A673 (cell line): ENCODE measurements around the gene HSD11B1L. TPM values are rescaled to one million over a fixed set of nuclear protein-coding genes. Genes with fewer than 3 reads are reported as not detected.
"Not testable (repeated sequence)": the region's sequence is repeated elsewhere in the genome, so short reads cannot be mapped to it uniquely, and the experiment has no call there.

Source experiments
- BruUV-seq: library from RNA; stranded (reverse); fragments of 400-500 nt; replicated peaks from 2 replicates; lab custom pipeline; 2021; lab: Mats Ljungman, UMichigan
- CTCF ChIA-PET: fragments of 300-600 bp; sonication (Branson Sonifier 250); formaldehyde crosslinking; loops from one replicate; lab custom pipeline; 2022; ENCODE audit warnings: antibody characterized with exemption; lab: Charles Lee
- POLR2A ChIA-PET: fragments of 300-600 bp; sonication (Branson Sonifier 250); formaldehyde crosslinking; loops from one replicate; lab custom pipeline; 2022; ENCODE audit warnings: antibody characterized with exemption; ENCODE audit not compliant: low non-redundant PET; lab: Charles Lee
- DNase-seq: peaks from one replicate; pipeline ENCODE4 v3.0.0-alpha.2; 2015; ENCODE audit warnings: low spot score
- H3K27ac ChIP-seq: fragments of 200-600 bp; sonication (generic); 2 replicates; pipeline ENCODE4 v1.5.1; 2016; ENCODE audit warnings: mixed run types, low read depth, mild to moderate bottlenecking, mixed read lengths, antibody characterized with exemption, low read length; ENCODE audit not compliant: poor library complexity, severe bottlenecking
- H3K27me3 ChIP-seq: fragments of 200-600 bp; sonication (generic); replicated peaks from 2 replicates; pipeline ENCODE4 v1.6.1; 2017; ENCODE audit warnings: mixed run types, low read depth, mild to moderate bottlenecking, mixed read lengths, antibody characterized with exemption, low read length; ENCODE audit not compliant: insufficient read depth, poor library complexity
- H3K36me3 ChIP-seq: fragments of 200-600 bp; sonication (generic); 2 replicates; pipeline ENCODE4 v1.6.1; 2016; ENCODE audit warnings: mixed run types, mild to moderate bottlenecking, mixed read lengths, antibody characterized with exemption, low read length; ENCODE audit not compliant: insufficient read depth, poor library complexity, severe bottlenecking
- H3K4me1 ChIP-seq: fragments of 200-600 bp; sonication (generic); 2 replicates; pipeline ENCODE4 v1.6.1; 2017; ENCODE audit warnings: mixed run types, mild to moderate bottlenecking, mixed read lengths, antibody characterized with exemption, low read length; ENCODE audit not compliant: insufficient read depth, poor library complexity, severe bottlenecking
- H3K4me3 ChIP-seq: fragments of 200-600 bp; sonication (generic); 2 replicates; pipeline ENCODE4 v1.5.1; 2016; ENCODE audit warnings: low read depth, mixed run types, mild to moderate bottlenecking, mixed read lengths, low read length; ENCODE audit not compliant: poor library complexity, severe bottlenecking
- H3K9me3 ChIP-seq: fragments of 200-600 bp; sonication (generic); 2 replicates; pipeline ENCODE4 v1.6.1; 2016; ENCODE audit warnings: mixed run types, low read depth, mild to moderate bottlenecking, mixed read lengths, antibody characterized with exemption, low read length; ENCODE audit not compliant: poor library complexity, severe bottlenecking
- EZH2 ChIP-seq: fragments of 200-600 bp; sonication (generic); IDR thresholded peaks from 2 replicates; pipeline ENCODE4 v1.6.1; 2017; ENCODE audit warnings: borderline replicate concordance, low read depth, mild to moderate bottlenecking, mixed read lengths, antibody characterized with exemption, low read length; ENCODE audit not compliant: poor library complexity, severe bottlenecking
- intact Hi-C: fragments of 100-400 bp; cut with micrococcal nuclease; formaldehyde crosslinking; loops from one replicate; pipeline ENCODE4 v1.10.0; 2022; ENCODE audit not compliant: unreplicated experiment
- total RNA-seq: library from RNA; stranded (reverse); gene quantifications from 2 replicates; pipeline ENCODE4 v1.2.3, GENCODE V29; 2021
- TF ChIP-seq, protein P1 (sequence below): fragments of 300-800, 200-600 bp; sonication (generic); conservative IDR thresholded peaks from 2 replicates; pipeline ENCODE4 v1.5.1; 2017; ENCODE audit warnings: low read depth, mild to moderate bottlenecking, antibody characterized with exemption, low read length, moderate library complexity, mixed read lengths

Gene HSD11B1L
- total RNA-seq, 1 experiment from 2014 or later: 5.7 TPM

DNA sequence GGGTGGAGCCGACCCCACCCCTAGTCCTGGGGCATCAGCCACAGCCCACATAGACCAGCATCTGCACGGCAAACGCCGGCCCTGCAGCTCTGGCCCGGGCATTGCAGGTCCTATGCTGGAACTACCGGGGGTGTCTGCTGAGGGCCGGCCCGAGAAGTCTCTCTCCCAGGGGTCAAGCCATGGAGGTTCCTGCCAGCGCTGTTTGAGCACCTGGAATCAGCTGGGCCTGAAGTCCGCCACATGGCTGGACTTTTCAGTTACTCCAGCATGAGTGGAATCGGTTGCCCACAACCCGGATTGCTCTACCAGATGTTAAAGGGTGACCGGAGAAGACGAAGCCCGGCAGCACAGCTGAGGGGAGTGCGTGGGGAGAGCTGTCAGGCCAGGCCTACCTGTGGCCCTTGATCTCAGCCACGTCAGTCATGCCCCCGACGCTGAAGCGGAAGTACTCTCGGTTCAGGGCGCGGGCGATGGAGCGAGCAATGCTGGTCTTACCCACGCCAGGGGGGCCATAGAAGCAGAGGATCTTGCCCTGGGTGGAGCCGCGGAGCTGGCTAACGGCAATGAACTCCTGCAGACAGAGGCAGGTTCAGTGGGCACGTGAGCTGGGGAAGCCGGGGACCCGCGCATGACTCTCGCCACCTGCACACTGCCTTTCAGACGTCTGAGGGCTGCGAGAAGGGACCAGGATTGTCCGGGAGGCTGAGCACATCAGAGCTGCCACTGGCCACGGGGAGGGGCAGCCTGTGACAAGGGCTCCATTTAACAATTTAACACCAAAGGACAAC, 18.0 kb downstream of the HSD11B1L start:
- BruUV-seq: no TSS peak
- ChIA-PET POLR2A (no interaction called here), CTCF (no interaction called here)
- H3K9me3 ChIP-seq: no peaks in the 10 kb centered on the region
- no peak overlapping the region for H3K27ac ChIP-seq
- peaks cover 73% of the 10 kb centered on the region for H3K36me3 ChIP-seq
- no peaks in the 10 kb centered on the region for H3K27me3 ChIP-seq
- no peaks in the 10 kb centered on the region for H3K4me1 ChIP-seq
- intact Hi-C loops: no loop called here
- TF ChIP-seq, protein P1, sequence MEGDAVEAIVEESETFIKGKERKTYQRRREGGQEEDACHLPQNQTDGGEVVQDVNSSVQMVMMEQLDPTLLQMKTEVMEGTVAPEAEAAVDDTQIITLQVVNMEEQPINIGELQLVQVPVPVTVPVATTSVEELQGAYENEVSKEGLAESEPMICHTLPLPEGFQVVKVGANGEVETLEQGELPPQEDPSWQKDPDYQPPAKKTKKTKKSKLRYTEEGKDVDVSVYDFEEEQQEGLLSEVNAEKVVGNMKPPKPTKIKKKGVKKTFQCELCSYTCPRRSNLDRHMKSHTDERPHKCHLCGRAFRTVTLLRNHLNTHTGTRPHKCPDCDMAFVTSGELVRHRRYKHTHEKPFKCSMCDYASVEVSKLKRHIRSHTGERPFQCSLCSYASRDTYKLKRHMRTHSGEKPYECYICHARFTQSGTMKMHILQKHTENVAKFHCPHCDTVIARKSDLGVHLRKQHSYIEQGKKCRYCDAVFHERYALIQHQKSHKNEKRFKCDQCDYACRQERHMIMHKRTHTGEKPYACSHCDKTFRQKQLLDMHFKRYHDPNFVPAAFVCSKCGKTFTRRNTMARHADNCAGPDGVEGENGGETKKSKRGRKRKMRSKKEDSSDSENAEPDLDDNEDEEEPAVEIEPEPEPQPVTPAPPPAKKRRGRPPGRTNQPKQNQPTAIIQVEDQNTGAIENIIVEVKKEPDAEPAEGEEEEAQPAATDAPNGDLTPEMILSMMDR: no peak
- TF ChIP-seq EZH2: no peak
- H3K4me3 ChIP-seq: no peak overlapping the region
- DNase-seq: no peak

DNA sequence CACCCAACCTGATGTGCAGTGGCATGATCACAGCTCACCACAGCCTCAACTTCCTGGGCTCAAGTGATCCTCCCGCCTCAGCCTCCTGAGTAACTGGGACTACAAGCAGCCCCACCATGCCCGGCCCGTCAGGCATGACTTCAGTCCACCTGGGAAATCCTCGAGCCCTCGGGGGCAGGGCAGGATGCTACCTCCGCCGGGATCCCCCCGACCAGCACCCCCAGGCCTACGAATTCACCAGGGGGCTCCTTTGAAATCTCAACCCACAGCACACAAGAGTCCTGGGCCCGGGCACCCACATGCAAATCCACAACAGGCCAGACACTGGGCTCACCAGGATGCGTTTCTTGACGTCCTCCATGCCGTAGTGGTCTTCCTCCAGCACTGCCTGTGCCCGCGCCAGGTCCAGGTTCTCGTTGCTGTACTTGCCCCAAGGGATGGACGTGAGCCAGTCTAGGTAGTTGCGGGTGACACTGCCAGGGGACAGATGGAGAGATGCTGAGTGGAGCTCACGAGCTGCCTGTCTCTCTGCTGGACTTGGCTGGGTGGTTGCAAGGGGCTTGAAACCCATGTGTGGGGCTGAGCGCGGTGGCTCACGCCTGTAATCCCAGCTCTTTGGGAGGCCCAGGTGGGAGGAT, 19.7 kb downstream of the HSD11B1L start:
- no peak for DNase-seq
- no TSS peak for BruUV-seq
- ChIA-PET CTCF (no interaction called here), POLR2A (no interaction called here)
- intact Hi-C loops: no loop called here
- TF ChIP-seq EZH2: no peak
- TF ChIP-seq, protein P1: no peak
- H3K27ac ChIP-seq: no peak overlapping the region
- no peaks in the 10 kb centered on the region for H3K9me3 ChIP-seq
- H3K4me1 ChIP-seq: no peaks in the 10 kb centered on the region
- peaks cover 63% of the 10 kb centered on the region for H3K36me3 ChIP-seq
- H3K27me3 ChIP-seq: no peaks in the 10 kb centered on the region
- no peak overlapping the region for H3K4me3 ChIP-seq

DNA sequence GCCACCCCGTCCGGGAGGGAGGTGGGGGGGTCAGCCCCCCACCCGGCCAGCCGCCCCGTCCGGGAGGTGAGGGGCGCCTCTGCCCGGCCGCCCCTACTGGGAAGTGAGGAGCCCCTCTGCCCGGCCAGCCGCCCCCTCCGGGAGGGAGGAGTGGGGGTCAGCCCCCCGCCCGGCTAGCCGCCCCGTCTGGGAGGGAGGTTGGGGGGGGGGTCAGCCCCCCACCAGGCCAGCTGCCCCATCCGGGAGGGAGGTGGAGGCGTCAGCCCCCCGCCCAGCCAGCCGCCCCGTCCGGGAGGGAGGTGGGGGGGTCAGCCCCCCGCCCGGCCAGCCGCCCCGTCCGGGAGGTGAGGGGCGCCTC, 21.2 kb downstream of the HSD11B1L start:
- CTCF ChIA-PET, H3K4me3 ChIP-seq, POLR2A ChIA-PET, BruUV-seq, H3K27me3 ChIP-seq, DNase-seq, H3K4me1 ChIP-seq, H3K9me3 ChIP-seq, H3K27ac ChIP-seq, intact Hi-C loops: not testable (repeated sequence)
- H3K36me3 ChIP-seq: peaks cover 58% of the 10 kb centered on the region
